Prostate gland (tissue), 2 donors: Measurements from ENCODE around the gene RITA1.

Source experiments
- CTCF ChIP-seq, 4 experiments: fragments of 200-600 bp in 2 of 4; fragments of 450-650 bp in 2 of 4; sonication (generic) in 2 of 4; IDR thresholded peaks; 1 replicate in 3 of 4; 2 replicates in 1 of 4; pipeline ENCODE4 v1.5.1; 2016 to 2019; ENCODE audit warnings: antibody characterized with exemption in 4 of 4, mild to moderate bottlenecking in 2 of 4, moderate library complexity in 2 of 4
- POLR2A ChIP-seq: fragments of 450-650 bp; IDR thresholded peaks from one replicate; pipeline ENCODE4 v1.6.1; 2016; ENCODE audit warnings: antibody characterized with exemption, mild to moderate bottlenecking
- POLR2AphosphoS5 ChIP-seq: sonication (generic); formaldehyde crosslinking; IDR thresholded peaks from one replicate; pipeline ENCODE4 v1.6.1; 2017; ENCODE audit warnings: antibody characterized with exemption

- TF ChIP-seq CTCF (IDR thresholded peaks at IDR 0.05) (no peak), POLR2A (no peak), POLR2AphosphoS5 (no peak)
Measured at GRCh38 chr12:113157218-113157859, 28.2 kb upstream of the RITA1 start.
